ACC112 (cell line): ENCODE measurements around the gene NUDCD3.

Experiments
- H2AFZ ChIP-seq: fragments of 200-600 bp; sonication (generic); one replicate; pipeline ENCODE4 v1.6.0; 2017; ENCODE audit warnings: antibody characterized with exemption, low read length; ENCODE audit not compliant: unreplicated experiment
- H3K27ac ChIP-seq: fragments of 200-600 bp; sonication (generic); 2 replicates; pipeline ENCODE4 v1.5.1; 2014; ENCODE audit warnings: low read depth, mild to moderate bottlenecking, antibody characterized with exemption, low read length, moderate library complexity
- H3K27me3 ChIP-seq: fragments of 200-600 bp; sonication (generic); 2 replicates; pipeline ENCODE4 v1.6.1; 2014; ENCODE audit warnings: mild to moderate bottlenecking, antibody characterized with exemption, low read length, moderate library complexity, mixed read lengths; ENCODE audit not compliant: insufficient read depth
- H3K36me3 ChIP-seq: fragments of 200-600 bp; sonication (generic); 2 replicates; pipeline ENCODE4 v1.6.1; 2016; ENCODE audit warnings: mild to moderate bottlenecking, antibody characterized with exemption, low read length, moderate library complexity, mixed read lengths; ENCODE audit not compliant: insufficient read depth
- H3K4me1 ChIP-seq: fragments of 200-600 bp; sonication (generic); one replicate; pipeline ENCODE4 v1.6.1; 2016; ENCODE audit warnings: low read length, mixed read lengths; ENCODE audit not compliant: insufficient read depth, unreplicated experiment, control insufficient read depth
- H3K4me3 ChIP-seq: fragments of 200-600 bp; sonication (generic); 2 replicates; pipeline ENCODE4 v1.5.1; 2014; ENCODE audit warnings: mild to moderate bottlenecking, low read depth, low read length
- H3K79me2 ChIP-seq: fragments of 200-600 bp; sonication (generic); one replicate; pipeline ENCODE4 v1.6.0; 2016; ENCODE audit warnings: low read length; ENCODE audit not compliant: control insufficient read depth, unreplicated experiment, insufficient read depth

NUDCD3 gene

GRCh38 chr7:44331682-44332081 is 158.8 kb downstream of the NUDCD3 start:
- Histone ChIP-seq H3K27ac (no peak overlapping the region), H3K4me3 (no peak overlapping the region), H3K27me3 (0 out of 2 replicates have a peak, but pooled peaks cover 7% of the 10 kb centered on the region), H3K4me1 (no peaks in the 10 kb centered on the region), H3K79me2 (no peaks in the 10 kb centered on the region), H2AFZ (no peak overlapping the region), H3K36me3 (no peaks in the 10 kb centered on the region)

GRCh38 chr7:44330331-44330730 is 160.1 kb downstream of the NUDCD3 start:
- no peaks in the 10 kb centered on the region for H3K79me2 ChIP-seq
- no peak overlapping the region for H3K4me3 ChIP-seq
- no peak overlapping the region for H3K27ac ChIP-seq
- no peak overlapping the region for H2AFZ ChIP-seq
- no peaks in the 10 kb centered on the region for H3K36me3 ChIP-seq
- H3K4me1 ChIP-seq, result no peaks in the 10 kb centered on the region
- peaks cover 17% of the 10 kb centered on the region for H3K27me3 ChIP-seq

GRCh38 chr7:44329888-44330287 is 160.6 kb downstream of the NUDCD3 start:
- H3K27me3 ChIP-seq, result peaks cover 17% of the 10 kb centered on the region
- no peaks in the 10 kb centered on the region for H3K4me1 ChIP-seq
- H2AFZ ChIP-seq, result no peak overlapping the region
- no peak overlapping the region for H3K4me3 ChIP-seq
- no peaks in the 10 kb centered on the region for H3K79me2 ChIP-seq
- H3K27ac ChIP-seq, result no peak overlapping the region
- no peaks in the 10 kb centered on the region for H3K36me3 ChIP-seq
